Neural progenitor cell (in vitro differentiated cells): Measurements from ENCODE around the gene C1orf226.

Experiments
- EZH2 ChIP-seq: fragments of 200-600 bp; sonication (generic); IDR thresholded peaks from 2 replicates; pipeline ENCODE4 v1.6.1; 2017; ENCODE audit warnings: antibody characterized with exemption, mild to moderate bottlenecking, moderate library complexity
- EZH2phosphoT487 ChIP-seq: fragments of 200-600 bp; sonication (generic); IDR thresholded peaks from 2 replicates; pipeline ENCODE4 v1.6.1; 2017; ENCODE audit warnings: antibody characterized with exemption

DNA sequence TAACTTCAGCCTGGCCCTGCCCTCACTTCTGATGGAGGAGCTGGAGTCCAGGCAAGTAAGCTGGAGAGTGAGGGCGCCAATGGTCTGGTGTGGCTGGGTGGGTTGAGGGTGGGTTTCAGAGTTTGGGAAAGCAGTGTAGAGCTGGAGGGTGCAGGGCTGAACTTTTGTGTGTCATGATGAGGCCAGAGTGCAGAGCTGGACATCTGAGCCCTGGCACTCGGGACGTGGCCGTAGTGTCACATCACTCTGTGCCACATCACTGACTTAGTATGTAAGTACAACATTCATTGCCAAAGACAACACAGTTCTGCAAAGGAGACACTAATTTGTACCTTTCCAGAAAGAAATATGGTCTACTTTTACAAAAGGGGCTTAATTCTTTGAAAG is 20.7 kb upstream of the C1orf226 start:
- TF ChIP-seq EZH2 (no peak), EZH2phosphoT487 (no peak)
